H1 (cell line): Measurements from ENCODE around the gene ZNF652. TPM values are rescaled to one million over a fixed set of nuclear protein-coding genes. Genes with fewer than 3 reads are reported as not detected.

Source experiments
- CBX5 ChIP-seq: fragments of 300-800, 300-1000 bp; sonication (generic); IDR thresholded peaks from 2 replicates; pipeline ENCODE4 v1.7.1; 2016; ENCODE audit warnings: antibody characterized with exemption, low read length, low read depth
- EZH2 ChIP-seq: fragments of 200-600 bp; sonication (generic); IDR thresholded peaks from 2 replicates; pipeline ENCODE4 v1.7.1; 2012; ENCODE audit warnings: low read depth, mild to moderate bottlenecking, moderate library complexity, low read length, inconsistent platforms; ENCODE audit not compliant: severe bottlenecking
- HDAC2 ChIP-seq, 2 experiments: fragments of 300-600 bp in 1 of 2; sonication (generic) in 1 of 2; IDR thresholded peaks; 2 replicates each; pipeline ENCODE4 v1.6.1; 2011 to 2012; ENCODE audit warnings: low read depth in 2 of 2, low read length in 2 of 2, mild to moderate bottlenecking in 2 of 2, moderate library complexity in 2 of 2, borderline replicate concordance in 1 of 2, inconsistent platforms in 1 of 2
- RAD21 ChIP-seq, 2 experiments: IDR thresholded peaks in 1 of 2; conservative IDR thresholded peaks in 1 of 2; 2 replicates each; pipeline ENCODE4 v1.6.1; 2011; ENCODE audit warnings: low read depth in 2 of 2, low read length in 2 of 2, improper control_type of control experiment in 1 of 2, inconsistent platforms in 1 of 2, mild to moderate bottlenecking in 1 of 2, moderate library complexity in 1 of 2
- RFX5 ChIP-seq: IDR thresholded peaks from 2 replicates; pipeline ENCODE4 v1.6.1; 2011; ENCODE audit warnings: low read depth, low read length, improper control_type of control experiment, borderline replicate concordance
- SP1 ChIP-seq: IDR thresholded peaks from 2 replicates; pipeline ENCODE4 v1.6.1; 2011; ENCODE audit warnings: low read depth, low read length
- SP4 ChIP-seq: IDR thresholded peaks from 2 replicates; pipeline ENCODE4 v1.6.1; 2012; ENCODE audit warnings: low read length, inconsistent platforms
- SRF ChIP-seq: IDR thresholded peaks from 2 replicates; pipeline ENCODE4 v1.6.1; 2011; ENCODE audit warnings: mild to moderate bottlenecking, low read depth, low read length, moderate library complexity
- YY1 ChIP-seq: IDR thresholded peaks from 2 replicates; pipeline ENCODE4 v1.6.1; 2011; ENCODE audit warnings: low read depth, mild to moderate bottlenecking, low read length
- polyA plus RNA-seq, 7 experiments: library from polyadenylated mRNA; depleted of rRNA in 3 of 7; stranded (reverse) in 5 of 7; unstranded in 2 of 7; fragments of >200 nt in 5 of 7; fragments of 200-250 nt in 2 of 7; gene quantifications; 1 replicate in 5 of 7; 2 replicates in 1 of 7; 4 replicates in 1 of 7; pipeline versions ENCODE4 v1.2.1 to v1.2.3, GENCODE V29; 2011 to 2013; ENCODE audit warnings: missing spikeins in 2 of 7, mixed read lengths in 2 of 7
- total RNA-seq: library from RNA; stranded (reverse); fragmentation: NEBNext Ultra II Directional; extraction: Animal tissue kit (Norgen Biotek cat#: 25700); gene quantifications from 2 replicates; pipeline ENCODE4 v1.2.1, GENCODE V29; 2021
- TF ChIP-seq, protein P1 (sequence below): fragments of 300-600 bp; sonication (generic); IDR thresholded peaks from 2 replicates; pipeline ENCODE4 v1.7.1; 2012; ENCODE audit warnings: low read length, moderate library complexity, mild to moderate bottlenecking, inconsistent platforms; ENCODE audit not compliant: insufficient replicate concordance

ZNF652 gene
- total and polyA plus RNA-seq, 2 of the 8 experiments (the other 6 are each of a cell fraction or from before 2014, with no cell fraction given) = 13.5 to 39.6 TPM

DNA sequence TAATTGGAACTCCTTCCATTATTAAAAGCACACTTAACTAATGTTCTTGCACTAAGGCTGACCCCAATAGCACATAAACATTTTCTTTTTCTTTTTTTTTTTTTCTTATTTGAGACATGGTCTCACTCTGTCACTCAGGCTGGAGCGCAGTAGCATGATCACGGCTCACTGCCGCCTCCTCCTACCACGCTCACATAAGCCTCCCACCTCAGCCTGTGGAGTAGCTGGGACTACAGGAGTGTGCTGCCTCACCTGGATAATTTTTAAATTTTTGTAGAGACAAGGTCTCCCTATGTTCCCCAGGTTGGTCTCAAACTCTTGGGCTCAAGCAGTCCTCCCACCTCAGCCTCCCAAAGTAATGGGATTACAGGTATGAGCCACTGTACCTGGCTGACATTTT is 1.2 kb upstream of the ZNF652 start (continued):
- TF ChIP-seq, protein P1, sequence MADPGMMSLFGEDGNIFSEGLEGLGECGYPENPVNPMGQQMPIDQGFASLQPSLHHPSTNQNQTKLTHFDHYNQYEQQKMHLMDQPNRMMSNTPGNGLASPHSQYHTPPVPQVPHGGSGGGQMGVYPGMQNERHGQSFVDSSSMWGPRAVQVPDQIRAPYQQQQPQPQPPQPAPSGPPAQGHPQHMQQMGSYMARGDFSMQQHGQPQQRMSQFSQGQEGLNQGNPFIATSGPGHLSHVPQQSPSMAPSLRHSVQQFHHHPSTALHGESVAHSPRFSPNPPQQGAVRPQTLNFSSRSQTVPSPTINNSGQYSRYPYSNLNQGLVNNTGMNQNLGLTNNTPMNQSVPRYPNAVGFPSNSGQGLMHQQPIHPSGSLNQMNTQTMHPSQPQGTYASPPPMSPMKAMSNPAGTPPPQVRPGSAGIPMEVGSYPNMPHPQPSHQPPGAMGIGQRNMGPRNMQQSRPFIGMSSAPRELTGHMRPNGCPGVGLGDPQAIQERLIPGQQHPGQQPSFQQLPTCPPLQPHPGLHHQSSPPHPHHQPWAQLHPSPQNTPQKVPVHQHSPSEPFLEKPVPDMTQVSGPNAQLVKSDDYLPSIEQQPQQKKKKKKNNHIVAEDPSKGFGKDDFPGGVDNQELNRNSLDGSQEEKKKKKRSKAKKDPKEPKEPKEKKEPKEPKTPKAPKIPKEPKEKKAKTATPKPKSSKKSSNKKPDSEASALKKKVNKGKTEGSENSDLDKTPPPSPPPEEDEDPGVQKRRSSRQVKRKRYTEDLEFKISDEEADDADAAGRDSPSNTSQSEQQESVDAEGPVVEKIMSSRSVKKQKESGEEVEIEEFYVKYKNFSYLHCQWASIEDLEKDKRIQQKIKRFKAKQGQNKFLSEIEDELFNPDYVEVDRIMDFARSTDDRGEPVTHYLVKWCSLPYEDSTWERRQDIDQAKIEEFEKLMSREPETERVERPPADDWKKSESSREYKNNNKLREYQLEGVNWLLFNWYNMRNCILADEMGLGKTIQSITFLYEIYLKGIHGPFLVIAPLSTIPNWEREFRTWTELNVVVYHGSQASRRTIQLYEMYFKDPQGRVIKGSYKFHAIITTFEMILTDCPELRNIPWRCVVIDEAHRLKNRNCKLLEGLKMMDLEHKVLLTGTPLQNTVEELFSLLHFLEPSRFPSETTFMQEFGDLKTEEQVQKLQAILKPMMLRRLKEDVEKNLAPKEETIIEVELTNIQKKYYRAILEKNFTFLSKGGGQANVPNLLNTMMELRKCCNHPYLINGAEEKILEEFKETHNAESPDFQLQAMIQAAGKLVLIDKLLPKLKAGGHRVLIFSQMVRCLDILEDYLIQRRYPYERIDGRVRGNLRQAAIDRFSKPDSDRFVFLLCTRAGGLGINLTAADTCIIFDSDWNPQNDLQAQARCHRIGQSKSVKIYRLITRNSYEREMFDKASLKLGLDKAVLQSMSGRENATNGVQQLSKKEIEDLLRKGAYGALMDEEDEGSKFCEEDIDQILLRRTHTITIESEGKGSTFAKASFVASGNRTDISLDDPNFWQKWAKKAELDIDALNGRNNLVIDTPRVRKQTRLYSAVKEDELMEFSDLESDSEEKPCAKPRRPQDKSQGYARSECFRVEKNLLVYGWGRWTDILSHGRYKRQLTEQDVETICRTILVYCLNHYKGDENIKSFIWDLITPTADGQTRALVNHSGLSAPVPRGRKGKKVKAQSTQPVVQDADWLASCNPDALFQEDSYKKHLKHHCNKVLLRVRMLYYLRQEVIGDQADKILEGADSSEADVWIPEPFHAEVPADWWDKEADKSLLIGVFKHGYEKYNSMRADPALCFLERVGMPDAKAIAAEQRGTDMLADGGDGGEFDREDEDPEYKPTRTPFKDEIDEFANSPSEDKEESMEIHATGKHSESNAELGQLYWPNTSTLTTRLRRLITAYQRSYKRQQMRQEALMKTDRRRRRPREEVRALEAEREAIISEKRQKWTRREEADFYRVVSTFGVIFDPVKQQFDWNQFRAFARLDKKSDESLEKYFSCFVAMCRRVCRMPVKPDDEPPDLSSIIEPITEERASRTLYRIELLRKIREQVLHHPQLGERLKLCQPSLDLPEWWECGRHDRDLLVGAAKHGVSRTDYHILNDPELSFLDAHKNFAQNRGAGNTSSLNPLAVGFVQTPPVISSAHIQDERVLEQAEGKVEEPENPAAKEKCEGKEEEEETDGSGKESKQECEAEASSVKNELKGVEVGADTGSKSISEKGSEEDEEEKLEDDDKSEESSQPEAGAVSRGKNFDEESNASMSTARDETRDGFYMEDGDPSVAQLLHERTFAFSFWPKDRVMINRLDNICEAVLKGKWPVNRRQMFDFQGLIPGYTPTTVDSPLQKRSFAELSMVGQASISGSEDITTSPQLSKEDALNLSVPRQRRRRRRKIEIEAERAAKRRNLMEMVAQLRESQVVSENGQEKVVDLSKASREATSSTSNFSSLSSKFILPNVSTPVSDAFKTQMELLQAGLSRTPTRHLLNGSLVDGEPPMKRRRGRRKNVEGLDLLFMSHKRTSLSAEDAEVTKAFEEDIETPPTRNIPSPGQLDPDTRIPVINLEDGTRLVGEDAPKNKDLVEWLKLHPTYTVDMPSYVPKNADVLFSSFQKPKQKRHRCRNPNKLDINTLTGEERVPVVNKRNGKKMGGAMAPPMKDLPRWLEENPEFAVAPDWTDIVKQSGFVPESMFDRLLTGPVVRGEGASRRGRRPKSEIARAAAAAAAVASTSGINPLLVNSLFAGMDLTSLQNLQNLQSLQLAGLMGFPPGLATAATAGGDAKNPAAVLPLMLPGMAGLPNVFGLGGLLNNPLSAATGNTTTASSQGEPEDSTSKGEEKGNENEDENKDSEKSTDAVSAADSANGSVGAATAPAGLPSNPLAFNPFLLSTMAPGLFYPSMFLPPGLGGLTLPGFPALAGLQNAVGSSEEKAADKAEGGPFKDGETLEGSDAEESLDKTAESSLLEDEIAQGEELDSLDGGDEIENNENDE = no peak
- no peak for TF ChIP-seq CBX5
- no peak for TF ChIP-seq SRF
- no peak for TF ChIP-seq RAD21 (IDR thresholded peaks at IDR 0.05 in 1 of 2, conservative IDR thresholded peaks at IDR 0.05 in 1 of 2; ENCODE audit: low read depth in 2 of 2, low read length in 2 of 2)
- no peak for TF ChIP-seq RFX5
- TF ChIP-seq SP4 = no peak
- TF ChIP-seq SP1 = no peak
- TF ChIP-seq EZH2 = no peak
- TF ChIP-seq HDAC2 (IDR thresholded peaks at IDR 0.05; ENCODE audit: borderline replicate concordance in 1 of 2, low read depth in 2 of 2, low read length in 2 of 2) = no peak
- no peak for TF ChIP-seq YY1
